HG03196 (cell line): ENCODE data around the gene AKAP8L.

Source experiments
- ATAC-seq: cut with Tn5 transposase; IDR thresholded peaks from one replicate; pipeline ENCODE4 v1.9.1; 2021; ENCODE audit not compliant: unreplicated experiment

The AKAP8L gene

DNA sequence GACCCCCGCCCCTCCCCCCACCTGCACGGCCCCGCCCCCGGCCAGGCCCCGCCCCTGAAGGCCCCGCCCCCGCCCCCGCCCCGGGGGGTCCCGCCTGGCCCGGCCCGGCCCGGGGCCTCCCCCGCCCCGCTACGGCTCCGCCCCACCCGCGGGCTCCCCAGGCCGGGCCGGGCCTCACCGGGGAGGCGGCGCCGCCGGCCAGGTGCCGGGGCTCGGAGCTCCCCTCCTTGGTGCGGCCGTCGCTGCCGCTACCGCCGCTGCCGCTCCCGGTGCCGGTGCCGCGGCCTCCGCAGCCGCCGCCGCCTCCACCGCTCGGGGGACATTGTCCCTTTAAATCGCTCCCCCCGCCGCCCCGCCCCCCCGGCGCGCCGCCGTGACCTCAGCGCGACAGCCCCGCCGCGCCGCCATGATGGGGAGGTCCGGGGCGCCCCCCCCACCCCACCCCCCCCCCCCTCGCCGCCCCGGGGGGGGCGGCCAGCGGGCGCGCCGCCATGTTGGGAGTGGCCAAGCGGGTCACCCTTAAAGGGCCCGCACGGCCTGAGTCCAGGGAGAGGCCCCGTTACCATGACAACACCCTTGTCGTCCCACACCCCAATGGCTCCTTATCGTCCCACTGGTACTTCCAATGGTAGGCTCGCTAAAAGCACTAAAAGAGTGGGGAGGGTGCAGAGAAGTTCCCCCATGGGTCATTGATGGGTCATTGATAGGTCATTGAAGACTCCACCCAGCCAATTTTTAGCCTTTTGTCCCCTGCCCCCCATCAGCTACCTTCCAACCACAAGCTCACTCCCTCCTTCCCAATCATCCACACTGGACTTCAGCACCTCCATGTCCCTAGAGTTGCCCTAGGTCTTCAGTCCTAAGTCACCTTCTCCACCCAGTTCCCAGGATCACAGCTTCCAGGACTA, 31.1 kb upstream of the AKAP8L start, which contains the start of gene WIZ:
Gene WIZ (minus strand): TSS at position 337 of the 908 bp plus-strand sequence. CDS start 1,649 bp downstream, outside the sequence.
- ATAC-seq: no peak

DNA sequence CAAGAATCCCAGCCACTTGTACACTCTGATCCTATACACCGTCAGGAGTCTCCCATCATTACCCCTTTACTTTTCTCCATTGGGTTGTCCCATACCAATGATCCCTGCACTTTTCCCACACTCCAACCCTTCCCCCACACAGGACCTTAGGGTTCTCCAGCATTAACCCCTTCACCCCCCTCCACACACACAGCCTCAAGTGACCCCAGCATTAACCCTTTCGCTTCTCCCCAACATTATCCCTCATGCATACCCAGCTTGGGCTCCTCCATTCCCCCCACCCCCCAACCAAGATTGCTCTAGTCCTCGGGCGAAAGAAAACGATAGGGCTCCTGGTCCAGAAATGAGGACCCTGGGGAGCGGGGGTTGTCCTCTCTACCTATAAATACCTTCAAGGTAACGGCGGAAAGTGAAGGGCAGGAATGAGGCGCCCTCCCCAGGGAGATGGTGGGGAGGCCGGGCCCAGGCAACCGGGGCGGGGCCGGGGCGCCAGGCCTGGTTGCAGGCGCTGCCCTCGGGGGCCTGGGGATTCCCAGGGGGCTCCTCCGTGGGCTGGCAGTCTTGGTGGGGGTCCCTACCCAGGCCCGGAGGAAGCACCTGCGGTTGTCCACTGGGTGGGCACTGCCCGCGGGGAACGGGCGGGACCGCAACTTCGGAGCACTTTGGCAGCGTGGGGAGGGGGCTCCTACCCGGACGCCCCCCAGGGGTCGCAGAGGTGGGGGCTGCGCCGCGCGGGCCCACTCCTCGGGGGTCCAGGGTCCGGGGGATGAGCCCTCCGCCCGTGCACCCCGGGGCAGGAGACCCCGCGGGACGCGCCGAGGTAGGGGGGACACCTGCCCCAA, 30.2 kb upstream of the AKAP8L start:
- no peak for ATAC-seq

DNA sequence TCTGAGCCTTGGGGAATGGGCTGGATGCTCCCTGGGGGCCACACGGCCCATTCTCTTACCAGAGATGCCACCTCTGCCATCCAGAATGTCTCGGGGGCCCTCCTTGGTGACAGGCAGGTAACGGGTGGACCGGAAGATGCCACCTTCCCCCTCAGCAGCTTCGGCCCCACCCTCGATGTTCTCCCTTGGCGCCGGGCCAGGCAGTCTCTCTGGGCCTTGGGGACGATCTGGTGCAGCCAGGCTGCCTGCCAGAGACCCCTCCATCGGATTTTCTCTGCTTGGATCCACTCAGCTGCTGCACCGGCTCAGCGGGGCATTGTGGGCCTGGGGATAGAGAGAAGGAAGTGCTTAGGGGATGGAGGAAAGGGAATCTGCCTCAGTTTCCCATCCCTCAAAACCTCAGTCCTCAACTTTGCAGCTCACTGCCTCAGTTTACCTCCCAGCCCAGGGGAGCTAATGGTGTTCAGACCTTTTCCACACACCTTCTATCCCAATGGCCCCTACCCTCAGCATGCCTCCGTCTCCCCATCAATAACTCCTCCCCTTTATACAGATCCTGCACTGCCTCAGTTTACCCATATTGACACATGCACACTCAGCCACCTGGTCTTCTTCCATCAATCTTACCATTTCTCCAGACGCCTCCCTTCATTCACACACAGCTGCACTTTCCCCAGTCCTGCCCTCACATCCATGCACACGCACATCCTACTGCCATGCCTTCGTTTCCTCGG, 29.4 kb upstream of the AKAP8L start:
- ATAC-seq: no peak

DNA sequence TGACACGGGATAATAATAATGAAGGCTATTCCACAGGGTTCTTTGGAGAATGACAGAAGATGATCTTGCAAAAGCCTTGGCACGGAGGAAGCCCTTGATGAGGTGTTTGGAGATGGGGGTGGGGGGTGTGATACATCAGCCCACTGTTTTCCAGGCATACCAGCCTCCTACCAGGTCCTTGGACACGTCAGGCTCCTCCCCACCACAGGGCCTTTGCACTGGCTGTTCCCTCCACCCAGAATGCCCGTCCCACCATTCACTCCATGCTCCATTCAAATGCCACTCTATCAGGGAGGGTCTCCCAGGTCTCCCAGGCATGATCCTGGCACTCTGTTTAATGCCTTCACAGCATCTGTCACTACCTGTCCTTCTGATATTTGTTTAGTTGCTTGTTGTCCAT, 28.3 kb upstream of the AKAP8L start:
- no peak for ATAC-seq

DNA sequence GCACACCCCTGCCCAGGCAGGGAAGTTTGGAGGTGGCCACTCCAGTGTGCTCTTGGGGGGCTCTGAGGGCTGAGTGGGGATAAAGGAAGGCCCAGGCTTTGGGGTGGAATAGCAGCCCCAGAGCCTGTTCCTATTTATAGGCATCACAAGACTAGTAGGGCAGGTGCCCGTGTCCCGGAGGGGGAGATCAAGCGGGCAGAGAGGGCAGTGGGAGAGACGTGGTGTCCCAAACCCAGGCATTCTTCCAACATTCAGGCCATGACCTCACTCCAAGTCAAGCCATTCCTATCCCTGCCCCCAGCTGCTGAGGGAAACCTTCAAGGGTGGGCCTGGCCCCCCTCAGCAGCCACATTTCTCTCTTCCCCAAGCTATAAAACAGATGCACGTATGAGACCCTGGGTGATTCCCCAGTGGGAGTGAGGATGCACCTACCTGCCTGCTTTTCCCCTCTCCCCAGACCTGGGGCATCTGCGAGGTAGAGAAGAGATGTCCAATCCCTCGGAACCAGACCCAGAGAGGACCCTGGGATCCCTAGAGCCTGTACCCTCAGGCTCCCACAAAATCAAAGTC, 27.1 kb upstream of the AKAP8L start:
- no peak for ATAC-seq

DNA sequence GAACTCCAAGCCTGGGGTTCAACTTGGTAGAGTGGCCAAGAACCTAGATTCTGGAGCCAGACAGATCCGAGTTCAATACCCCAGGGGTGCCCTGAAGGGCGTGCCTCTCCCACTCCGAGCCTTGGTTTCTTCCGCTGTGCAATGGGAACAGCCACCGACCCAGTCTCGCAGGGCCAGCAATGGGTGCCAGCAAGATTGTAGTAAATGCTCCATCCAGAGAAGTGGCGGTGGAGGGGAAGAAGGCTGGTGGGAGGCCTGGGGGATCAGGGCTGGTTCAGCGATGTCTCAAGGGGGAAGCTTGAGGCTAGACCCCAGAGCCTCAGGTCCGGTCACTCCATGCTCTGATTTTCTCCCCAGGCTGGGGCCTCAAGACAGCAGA, 26.4 kb upstream of the AKAP8L start:
- no peak for ATAC-seq

DNA sequence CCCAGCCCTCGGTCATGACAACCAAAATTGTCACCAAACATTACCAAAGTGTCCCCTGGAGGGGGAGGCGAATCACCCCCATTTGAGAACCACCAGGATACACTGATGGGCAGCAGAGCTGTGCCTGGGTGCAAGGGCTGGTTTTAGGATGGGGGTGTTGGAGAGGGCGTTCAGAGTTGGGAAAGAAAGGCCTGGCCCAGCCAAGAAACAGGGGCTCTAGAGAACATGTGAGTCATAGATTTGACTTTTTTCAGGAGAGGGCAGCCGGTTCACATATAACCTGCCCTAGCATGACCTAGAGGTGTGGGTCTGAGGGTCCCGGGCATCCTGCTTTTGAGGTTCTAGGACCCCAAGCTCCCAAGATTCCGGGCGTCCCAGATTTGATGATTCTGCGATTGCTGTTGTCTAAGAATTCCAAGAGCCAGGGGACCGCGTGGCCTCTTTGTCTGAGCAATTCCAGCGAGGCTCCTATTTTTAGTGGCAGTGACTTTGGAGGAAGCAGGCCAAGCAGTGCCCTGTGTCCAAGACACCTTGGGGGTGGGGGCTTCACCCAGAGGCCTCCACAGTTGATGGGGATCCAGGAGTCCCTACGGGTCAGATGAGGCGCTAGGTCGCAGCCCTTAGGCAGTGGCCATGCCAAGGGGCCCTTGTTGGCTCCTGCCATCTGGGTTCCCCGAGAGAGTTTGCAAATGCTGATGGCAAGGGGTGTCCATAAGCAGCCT, 25.9 kb upstream of the AKAP8L start:
- no peak for ATAC-seq

DNA sequence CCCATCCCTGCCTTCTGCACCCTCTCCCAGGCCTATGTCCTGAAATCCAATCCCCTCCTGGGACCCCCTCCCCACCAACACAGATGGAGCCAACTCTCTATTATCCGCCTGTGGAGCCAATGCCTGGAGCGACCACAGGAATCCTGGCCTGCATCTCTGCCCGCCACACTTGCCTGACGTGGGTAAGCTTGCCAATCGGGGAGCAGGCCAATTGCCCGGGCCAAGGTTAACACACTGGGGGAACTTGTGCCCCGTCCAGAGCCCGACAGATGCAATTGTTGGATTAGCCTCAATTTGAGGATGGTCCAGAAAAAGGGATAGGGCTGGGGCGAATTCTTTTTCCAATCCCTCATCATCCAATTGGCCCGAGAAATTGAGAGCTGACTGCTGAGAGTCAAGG, 25.1 kb upstream of the AKAP8L start:
- no peak for ATAC-seq

DNA sequence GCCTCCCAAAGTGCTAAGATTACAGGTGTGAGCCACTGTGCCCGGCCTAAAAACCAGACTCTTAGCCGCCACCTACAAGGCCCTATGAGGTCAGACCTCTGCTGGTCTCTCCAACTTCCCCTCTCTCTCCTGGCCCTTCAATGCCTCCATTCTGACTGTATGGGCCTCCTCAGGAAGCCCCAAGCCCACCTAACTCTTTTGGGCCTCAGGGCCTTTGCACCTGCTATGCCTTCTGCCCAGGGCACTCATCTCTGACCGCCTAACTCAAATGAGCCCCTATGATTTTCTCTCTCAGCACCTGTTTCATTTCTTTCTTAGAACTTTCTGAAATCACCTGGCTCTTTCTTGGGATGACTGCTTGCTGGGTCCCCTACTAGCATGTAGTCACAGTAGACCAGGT, 24.5 kb upstream of the AKAP8L start:
- no peak for ATAC-seq

DNA sequence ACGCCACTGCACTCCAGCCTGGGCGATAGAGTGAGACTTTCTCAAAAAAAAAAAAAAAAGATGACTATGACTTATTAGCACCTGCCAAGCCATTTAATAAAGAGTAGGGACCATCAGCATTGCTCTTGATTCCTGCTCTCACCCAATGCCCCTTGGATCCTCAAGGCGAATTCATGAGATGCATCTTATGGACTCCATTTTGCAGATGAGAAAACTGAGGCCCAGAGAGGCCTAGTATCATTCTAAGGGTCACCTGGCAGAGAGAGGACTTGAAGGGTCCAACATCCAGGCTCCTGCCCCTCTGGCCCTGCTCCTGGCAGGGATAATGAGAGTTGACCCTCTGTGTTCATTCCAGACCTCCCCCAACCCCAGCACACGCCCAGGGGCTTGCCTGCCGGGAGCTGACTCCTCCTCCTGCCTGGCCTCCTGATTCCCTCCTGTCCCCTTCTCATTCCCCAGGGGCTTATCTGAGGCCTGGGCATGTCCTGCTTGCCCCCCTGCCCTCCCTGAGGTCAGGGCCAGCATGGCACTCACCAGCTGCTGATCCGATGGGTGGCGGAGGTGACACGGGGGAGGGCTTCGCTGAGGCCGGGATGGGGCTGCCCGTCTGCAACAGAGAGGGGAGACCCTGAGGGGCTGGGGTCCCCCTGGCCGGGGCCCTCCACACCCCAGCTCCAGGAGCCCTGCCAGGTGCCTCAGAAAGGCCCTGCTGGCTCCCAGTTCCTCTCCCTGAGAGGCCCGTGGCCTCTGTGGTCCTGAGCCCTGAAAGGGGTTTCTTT, 23.5 kb upstream of the AKAP8L start:
- no peak for ATAC-seq

DNA sequence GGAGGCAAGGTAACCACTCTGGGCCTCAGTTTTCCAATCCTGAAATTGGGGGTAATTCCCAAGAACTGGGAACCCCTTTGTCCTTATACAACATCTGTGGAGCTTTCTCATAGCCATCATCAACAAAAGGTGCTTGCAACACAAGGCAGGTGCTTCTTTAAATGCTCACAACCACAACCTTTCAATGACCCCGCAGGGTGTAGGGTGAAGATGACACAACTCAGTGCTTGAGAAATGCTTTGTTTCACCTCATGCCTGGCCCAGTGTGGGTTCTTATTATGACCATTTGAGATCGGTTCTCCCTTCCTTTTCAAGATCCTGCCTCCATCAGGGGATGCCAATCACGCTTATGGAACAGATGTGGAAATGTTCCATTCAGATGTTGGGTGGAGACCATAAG, 22.5 kb upstream of the AKAP8L start:
- ATAC-seq: no peak

DNA sequence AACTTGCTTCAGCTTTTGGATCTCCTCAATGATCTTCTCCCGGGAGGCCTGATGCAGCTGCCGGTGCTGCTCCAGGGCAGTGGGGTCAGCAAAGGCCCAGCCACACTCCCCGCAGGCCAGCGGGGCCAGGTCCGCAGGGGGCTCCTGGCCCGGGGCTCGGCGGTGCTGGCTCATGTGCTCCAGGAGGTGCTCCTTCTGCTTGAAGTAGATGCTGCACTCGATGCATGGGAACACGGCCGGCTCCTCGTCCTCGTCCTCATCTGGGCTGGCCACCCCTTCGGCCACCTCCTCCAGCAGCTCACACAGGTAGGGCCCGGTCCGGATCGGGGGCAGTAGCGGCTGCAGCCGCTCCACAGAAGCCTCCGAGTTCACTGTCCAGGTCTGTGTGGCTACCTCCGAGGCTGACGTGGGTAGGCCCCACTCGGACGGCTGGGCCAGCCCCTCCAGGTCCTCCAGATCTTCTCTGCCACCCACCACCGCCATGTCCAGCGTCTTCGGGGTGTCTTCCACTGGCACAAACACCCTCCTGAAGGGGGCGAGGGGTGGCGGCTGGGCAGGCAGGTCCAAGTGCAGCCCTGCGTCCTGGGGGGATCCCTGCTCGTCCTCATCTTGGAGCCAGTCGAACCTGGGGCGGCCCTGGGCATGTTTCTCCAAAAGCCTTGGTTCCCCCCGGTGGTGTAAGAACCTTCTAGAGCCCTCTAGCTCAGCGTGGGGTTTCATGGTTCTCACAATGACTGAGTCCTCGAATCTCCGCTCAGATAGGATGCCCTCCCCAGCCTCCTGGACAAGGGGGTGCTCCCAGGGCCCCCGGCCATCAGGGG, 21.2 kb upstream of the AKAP8L start:
- no peak for ATAC-seq

DNA sequence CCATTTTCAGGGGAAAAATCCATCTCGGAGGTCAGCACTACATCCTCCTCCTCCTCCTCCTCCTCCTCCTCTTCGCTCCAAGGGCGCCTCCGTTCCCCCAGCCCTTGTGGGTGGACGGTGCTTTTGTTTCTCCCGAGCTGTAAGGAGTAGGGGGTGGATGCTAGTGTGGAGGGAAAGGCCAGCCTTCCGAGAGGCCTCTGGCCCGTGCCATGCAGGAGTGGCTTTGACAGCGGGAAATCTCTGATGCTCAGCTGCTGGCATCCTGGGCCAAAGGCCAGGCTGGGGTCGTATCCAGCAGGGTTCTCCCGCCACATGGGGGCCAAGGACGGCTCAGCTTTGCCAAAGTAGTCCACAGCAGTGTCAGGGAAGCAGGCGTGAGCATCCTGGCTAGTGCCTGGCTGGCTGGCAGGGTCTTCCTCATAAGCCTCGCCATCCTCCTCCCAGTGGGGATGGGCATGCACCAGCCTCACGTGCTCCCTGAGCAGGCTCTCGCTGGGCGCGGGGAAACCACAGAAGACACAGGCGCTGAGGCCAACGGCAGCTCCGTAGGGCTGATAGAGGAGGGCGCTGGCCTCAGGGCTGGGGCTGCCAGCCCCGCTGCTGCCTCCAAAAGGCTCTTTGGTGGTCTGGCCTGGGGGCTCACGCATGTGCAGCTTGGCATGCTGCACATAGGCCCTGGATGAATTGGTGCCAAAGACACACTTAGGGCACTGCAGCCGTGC, 20.5 kb upstream of the AKAP8L start:
- ATAC-seq: no peak

DNA sequence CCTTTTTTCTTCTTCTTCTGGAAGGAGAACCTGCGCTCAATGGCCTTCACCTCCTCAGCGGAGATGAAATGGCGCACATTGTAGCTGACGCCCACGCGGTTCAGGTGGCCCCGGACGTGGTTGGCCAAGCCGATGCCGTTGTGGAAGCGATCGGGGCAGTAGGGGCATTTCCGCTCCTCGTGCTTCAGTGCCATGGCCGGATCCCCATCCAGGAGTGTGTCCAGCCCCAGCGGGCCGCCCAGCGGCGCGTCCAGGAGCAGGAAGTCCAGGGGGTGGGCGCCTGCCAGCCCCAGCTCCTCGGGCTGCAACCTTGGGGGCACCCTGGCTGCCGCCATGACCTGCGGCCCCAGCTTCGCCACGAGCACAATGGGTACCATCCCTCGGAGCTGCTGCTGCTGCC, 19.8 kb upstream of the AKAP8L start:
- ATAC-seq: no peak

DNA sequence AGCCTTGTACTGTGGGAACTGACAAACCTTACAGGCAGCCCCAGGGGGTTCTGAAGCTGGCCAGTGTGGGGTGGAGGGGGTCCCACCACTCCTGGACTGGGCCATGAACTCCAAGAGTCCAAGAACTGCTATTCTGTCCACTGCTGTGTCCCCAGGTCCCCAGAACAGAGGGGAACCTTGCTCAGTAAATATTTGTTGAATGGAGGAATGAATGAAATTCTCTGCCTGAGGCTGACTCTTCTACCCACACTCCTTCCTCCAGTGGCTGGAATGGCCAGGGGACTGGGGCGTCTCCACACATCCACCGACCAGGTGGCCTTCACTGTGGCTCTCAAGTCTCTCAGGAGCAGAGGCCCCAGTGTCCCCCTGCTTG, 19.3 kb upstream of the AKAP8L start:
- no peak for ATAC-seq

DNA sequence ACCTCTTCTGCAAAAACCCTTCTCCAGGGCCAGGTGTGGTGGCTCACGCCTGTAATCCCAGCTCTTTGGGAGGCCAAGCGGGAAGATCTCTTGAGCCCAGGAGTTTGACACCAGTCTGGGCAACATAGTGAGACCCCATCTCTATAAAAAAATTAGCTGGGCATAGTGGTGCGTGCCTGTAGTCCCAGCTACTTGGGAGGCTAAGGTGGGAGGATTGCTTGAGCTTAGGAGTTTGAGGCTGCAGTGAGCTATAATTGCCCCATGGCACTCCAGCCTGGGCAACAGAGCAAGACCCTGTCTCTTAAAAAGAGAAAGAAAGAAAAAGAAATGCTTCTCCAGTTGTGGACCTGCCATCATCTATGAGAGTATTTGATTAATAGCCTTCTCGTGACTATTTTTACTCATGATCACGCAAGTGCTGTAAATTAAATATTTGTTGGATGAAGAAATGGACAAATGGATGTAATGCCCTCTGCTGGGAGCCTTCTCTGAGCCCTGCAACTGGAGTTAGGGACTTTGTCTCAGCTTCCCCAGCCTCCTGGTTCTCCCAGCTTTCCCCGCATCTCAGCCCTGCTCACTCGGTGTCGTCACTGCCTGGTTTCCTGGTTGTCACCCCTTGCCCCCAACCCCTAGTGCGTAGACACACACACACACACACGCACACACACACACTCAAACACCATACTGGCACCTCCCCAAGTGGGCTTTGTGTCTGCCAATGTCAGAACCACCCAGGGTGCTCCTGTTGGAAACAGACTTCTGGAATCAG, 18.8 kb upstream of the AKAP8L start:
- ATAC-seq: no peak

DNA sequence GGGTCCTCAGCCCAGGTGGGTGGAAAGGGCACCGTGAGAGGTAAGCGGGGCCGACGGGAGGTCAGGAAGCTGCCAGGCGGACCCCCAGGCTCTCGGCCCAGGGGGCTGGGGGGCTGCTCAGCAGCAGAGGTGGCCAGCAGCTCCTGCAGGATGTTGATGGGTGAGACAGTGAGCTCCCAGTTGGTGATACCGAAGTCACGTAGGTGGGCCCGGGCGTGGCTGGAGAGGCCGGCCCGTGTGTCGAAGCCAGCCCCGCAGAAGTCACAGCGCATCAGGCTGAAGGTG, 18.0 kb upstream of the AKAP8L start:
- ATAC-seq: no peak
